ENCODE measurements around the gene SLC40A1.

- TF ChIP-seq SMC3 (IDR thresholded peaks at IDR 0.05; ENCODE audit: low read length) (no peak), PAX8 (CRISPR knock-in tag; IDR thresholded peaks at IDR 0.05; ENCODE audit: borderline replicate concordance) (no peak)
Observed at GRCh38 chr2:189530965-189531637, 49.5 kb downstream of the SLC40A1 start.
